ENCODE results near the gene COL19A1. TPM values are rescaled to one million over a fixed set of nuclear protein-coding genes. Genes with fewer than 3 reads are reported as not detected.
"Not testable (repeated sequence)": the region's sequence is repeated elsewhere in the genome, so short reads cannot be mapped to it uniquely, and the experiment has no call there.

COL19A1 gene
- total RNA-seq: 1 to 10 TPM in 1 of 2 donors, not detected in 1; 1.1 TPM
- long read RNA-seq: 0 reads

DNA sequence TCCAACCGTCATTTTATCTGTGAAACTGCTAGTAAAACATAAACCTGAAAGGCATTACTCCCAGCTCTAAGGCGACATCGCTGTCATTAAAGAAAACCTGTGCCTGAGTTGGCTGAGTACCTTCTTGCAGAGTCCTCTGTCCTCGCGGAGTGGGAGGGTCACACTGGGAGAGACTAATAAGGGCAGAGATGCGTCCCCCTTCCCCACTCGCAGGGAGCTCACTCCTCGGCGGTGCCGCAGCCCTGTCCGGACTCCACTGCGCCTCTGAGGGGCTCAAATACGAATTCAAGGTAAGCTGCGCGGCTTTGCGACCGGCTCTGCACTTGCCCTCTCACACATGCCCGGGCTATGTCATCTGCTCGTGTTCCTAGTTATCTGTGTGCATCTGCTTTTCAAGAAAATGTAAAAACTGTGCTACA is at the start of gene COL19A1:
Gene COL19A1 (plus strand): TSS at position 206 of the 419 bp plus-strand sequence. CDS start 13,012 bp downstream, outside the sequence.
- ATAC-seq (peak; percentile 44), DNase-seq (peak in 1 of 2 donors; percentile 37)
- intact Hi-C loops (cut with DNase I, micrococcal nuclease): no loop called here

DNA sequence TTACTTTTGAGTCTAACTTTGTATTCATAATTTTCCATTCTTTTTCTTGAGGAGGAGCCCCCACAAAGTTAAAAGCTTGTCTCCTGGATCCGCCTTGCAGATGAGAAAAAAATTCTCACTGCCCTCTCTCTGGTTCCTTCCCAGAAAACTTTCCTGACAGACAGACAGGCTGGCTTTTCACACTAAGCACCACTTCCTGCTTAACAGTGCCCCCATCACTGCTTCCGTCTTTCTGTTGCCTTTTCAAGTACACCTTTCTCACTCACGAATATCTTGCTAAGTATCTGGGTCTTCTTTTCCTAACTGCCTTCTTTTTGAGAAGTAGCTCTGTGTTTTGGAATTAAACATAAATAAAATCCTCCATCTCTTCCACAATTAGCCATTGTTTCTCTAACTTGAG is 49.8 kb upstream of the COL19A1 start:
- ATAC-seq: no peak
- no peak for DNase-seq
- intact Hi-C loops (cut with DNase I, micrococcal nuclease): no loop called here

GRCh38 chr6:69817358-69817757 is 49.0 kb upstream of the COL19A1 start:
- intact Hi-C loops (cut with DNase I, micrococcal nuclease): no loop called here
- DNase-seq: no peak
- ATAC-seq: no peak

GRCh38 chr6:69818223-69818930 is 48.0 kb upstream of the COL19A1 start:
- ATAC-seq: peak; percentile 68
- intact Hi-C loops (cut with DNase I, micrococcal nuclease): no loop called here
- DNase-seq: no peak

DNA sequence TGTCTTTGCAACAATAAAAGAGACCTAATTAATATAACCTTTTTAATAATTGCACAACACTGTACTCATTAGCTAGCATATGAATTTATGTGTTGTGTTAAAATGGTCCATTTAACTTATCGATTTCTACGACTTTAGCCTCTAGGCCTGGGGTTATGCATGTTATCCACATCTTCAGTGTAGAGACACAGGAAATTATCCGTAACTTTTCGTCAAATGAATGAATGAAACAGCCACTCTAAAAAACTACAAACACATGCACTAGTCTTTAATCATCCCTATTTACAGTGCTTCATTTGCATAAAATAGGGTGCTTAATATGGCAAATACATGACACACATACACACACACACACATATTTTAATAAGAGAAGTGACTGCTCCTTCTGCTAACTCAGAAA is 47.2 kb upstream of the COL19A1 start:
- ATAC-seq (no peak), DNase-seq (no peak)
- intact Hi-C loops (cut with DNase I, micrococcal nuclease): no loop called here

DNA sequence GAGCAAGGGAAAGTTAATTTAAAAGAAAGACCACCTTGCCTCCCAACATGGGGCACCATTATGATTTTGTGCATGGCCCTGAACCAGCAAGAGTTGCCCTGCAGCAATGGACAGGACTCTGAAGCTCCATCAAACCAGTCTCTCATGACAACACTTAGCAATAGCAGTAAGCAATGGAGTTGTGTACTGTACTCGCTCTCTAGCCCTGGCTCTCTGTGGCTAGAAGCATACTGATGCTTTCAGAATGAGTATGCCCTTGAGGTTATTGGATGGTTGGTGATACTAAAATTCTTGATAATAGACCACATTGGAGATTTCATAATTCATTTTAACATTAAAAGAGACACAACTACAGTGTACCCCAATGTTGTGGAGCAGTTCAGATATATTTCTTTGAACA is 46.3 kb upstream of the COL19A1 start:
- ATAC-seq: no peak
- intact Hi-C loops (cut with DNase I, micrococcal nuclease): no loop called here
- no peak for DNase-seq

GRCh38 chr6:69820438-69820837 is 45.9 kb upstream of the COL19A1 start:
- DNase-seq (no peak), ATAC-seq (no peak)
- intact Hi-C loops (cut with DNase I, micrococcal nuclease): no loop called here

GRCh38 chr6:69824355-69824754 is 42.0 kb upstream of the COL19A1 start:
- DNase-seq; ATAC-seq; intact Hi-C loops (cut with DNase I, micrococcal nuclease): not testable (repeated sequence)

DNA sequence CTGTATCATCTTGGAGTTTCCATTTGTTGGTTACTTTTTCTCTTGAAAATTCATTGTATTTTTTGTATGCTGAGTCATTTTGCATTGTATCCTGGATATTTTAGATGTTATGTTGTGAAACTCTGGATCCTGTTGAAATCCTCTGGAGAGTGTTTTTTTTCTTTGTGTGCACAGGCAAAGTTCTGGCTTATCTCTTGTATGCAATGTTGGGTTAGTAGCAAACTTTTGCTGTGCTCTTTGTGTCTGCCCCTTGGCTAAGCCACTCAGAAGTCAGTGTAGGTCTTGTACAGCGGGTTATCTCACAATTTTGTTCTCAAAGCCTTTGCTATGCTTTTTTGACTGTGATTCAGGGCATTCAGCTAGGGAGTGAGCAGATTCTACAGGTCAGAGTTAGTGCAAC is 40.5 kb upstream of the COL19A1 start:
- DNase-seq: no peak

DNA sequence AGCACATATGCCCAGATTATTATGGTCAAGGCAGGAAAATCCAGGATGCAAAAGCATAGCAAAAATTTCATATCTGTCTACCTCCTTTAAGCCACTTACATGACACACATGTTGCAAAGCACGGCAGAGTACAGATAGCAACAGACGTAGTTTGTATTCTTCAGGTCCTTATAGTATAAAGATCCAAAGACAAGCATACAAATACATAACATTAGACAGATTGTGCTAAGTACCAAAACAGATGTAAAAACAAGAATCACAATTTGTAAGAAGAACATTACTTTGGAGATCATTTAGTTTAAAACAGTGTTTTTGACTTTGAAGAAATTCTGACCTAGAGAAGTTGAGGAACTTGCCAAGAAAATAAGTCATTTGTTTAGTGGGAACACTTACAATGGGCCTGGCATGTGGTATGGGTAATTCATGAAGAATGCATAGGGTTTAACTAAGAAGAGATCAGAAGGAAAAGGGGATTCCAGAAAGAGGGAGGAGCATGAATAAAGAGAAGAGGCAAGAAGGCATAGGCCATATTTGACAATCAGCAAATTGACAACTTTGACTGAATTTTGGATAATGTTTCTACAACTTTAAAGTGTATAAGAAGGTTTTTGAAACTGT is 39.0 kb upstream of the COL19A1 start:
- DNase-seq (no peak), ATAC-seq (no peak)
- intact Hi-C loops (cut with DNase I, micrococcal nuclease): no loop called here

More for the DNA sequence above, 40.5 kb upstream of the COL19A1 start:
- intact Hi-C loops (cut with DNase I, micrococcal nuclease): no loop called here
- no peak for ATAC-seq

- no peak for ATAC-seq
- no peak for DNase-seq
- intact Hi-C loops (cut with DNase I, micrococcal nuclease): no loop called here
Measured at GRCh38 chr6:69832558-69832957, 33.8 kb upstream of the COL19A1 start.

GRCh38 chr6:69835414-69836179 is 30.8 kb upstream of the COL19A1 start:
- no peak for DNase-seq
- intact Hi-C loops (cut with DNase I, micrococcal nuclease): loop anchor here in 1 of 2 donors (5.0 kb wide), 1 partner anchor 272 kb away; no protein-coding TSS in a partner anchor
- peak; percentile 51 for ATAC-seq

DNA sequence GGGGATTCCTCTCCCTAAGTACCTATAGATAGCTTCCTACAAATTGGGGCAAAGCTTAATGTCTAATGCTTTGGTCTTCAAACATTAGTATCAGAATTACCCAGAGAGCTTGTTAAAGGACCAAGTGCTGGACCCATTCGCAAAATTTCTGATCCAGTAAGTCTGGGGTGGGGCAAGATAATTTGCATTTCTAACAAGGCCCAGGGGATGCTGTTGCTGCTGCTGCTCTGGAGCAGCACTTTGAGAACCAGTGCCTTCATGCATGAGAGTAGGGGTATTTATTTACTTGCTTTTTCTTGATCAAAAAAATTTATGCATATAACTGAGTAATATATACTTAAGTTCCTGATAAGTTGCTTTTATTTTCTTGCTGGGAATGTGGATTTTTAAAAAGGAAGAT is 24.5 kb upstream of the COL19A1 start:
- intact Hi-C loops (cut with DNase I, micrococcal nuclease): no loop called here
- DNase-seq: no peak
- ATAC-seq: no peak

DNA sequence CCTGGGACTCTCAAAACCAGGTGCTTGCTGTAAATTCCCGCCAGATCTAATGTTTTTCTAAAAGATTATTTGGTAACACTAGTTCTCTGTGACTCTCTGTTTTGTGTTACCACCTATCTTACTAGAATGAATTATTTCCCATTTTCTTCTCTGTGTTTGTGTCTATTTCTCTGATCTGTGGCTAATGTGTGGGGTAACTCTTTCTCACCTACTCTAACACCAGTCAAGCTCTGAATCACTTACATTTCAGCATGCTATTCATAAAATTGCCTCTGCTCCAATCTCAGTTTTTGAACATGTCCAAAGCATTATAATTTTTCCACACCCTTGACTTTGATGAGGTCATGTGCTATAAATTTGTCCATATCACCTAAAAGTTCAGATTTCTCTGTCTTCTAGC is 23.2 kb upstream of the COL19A1 start:
- DNase-seq (no peak), ATAC-seq (no peak)
- intact Hi-C loops (cut with DNase I, micrococcal nuclease): no loop called here

DNA sequence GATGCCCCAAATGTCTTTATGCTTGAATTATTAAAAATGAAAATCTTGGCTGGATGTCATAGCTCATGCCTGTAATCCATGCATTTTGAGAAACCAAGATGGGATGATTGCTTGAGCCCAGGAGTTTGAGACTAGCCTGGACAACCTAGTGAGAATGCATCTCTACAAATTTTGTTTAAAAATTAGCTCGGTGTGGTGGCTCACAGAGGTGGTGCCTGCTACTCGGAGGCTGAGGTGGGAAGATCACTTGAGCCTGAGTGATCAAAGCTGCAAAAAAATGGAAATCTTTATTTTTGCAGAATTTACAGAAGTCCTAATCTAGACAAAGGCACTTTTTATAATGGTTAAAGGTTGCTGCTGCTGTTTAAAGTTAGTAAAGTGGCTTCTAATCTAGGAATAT is 20.0 kb upstream of the COL19A1 start:
- ATAC-seq (no peak), DNase-seq (no peak)
- intact Hi-C loops (cut with DNase I, micrococcal nuclease): no loop called here

DNA sequence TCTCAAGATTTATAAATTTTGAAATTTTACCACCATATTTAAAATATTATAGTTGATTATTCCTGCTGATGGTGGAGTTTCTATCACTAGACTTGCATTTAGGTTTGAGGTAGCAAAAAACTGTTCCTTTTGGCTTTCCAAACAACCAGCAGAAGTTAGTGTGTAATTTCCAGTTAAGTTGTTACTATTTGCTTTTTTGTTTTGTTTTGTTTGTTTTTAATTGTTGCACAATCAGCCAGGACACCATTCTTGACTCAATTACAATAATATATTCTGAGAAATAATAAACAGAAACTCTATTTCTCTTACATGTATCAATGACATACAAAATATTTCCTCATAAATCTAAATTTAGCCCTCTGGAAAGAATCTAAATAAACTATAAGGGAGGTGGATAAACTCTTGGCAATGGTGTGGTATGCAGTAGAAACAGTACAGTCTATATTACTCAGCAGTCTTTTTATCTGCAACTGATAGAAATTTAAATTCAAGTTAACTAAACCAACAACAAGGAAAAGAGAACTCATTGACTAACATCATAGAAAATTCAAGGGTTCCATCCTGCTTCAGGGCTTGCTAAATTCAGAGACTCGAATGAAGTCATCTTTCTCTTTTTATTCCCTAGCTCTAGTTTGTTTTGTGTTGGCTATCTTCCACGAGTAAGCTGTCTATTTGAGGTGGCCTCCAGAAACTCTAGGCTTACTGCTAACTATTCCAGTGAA is 19.4 kb upstream of the COL19A1 start:
- ATAC-seq (no peak), DNase-seq (no peak)
- intact Hi-C loops (cut with DNase I, micrococcal nuclease): no loop called here

GRCh38 chr6:69847492-69847788 is 18.9 kb upstream of the COL19A1 start:
- intact Hi-C loops (cut with DNase I, micrococcal nuclease): no loop called here
- DNase-seq (no peak), ATAC-seq (no peak)

DNA sequence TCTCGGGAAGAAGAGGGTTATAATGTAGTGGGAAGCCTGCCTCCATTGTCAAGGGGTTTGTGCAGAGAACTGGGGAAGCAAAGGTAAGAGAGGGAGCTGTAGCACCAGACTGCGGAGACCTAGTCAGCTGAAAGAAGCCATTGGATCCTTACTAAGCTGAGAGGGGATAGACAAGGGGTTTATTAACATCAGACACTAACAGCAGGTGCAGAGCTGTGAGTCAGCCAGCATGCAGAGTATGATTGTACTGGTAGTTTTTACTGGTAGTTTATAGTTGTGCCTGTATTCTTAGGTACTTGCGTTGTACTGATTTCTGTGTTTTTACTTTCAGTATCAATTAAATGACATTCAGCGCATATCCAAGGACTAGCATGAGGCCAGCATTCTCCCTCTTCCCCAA is 17.8 kb upstream of the COL19A1 start:
- intact Hi-C loops (cut with DNase I, micrococcal nuclease): no loop called here
- peak; percentile 45 for ATAC-seq
- DNase-seq: no peak

- ATAC-seq (no peak), DNase-seq (no peak)
- intact Hi-C loops (cut with DNase I, micrococcal nuclease): no loop called here
Measured at GRCh38 chr6:69852706-69853105, 13.7 kb upstream of the COL19A1 start.

Measured in left colon (tissue), 2 donors.